Osteoblast (primary cell): ENCODE measurements around the gene TPRG1. TPM values are rescaled to one million over a fixed set of nuclear protein-coding genes. Genes with fewer than 3 reads are reported as not detected.

Source experiments
- DNase-seq: peaks from one replicate; pipeline ENCODE4 v3.0.0; 2011; ENCODE audit warnings: low spot score, mixed read lengths; ENCODE audit not compliant: insufficient read length; ENCODE audit errors: missing footprints
- H2AFZ ChIP-seq: 2 replicates; pipeline ENCODE4 v1.6.0; 2011; ENCODE audit warnings: mild to moderate bottlenecking, low read length
- H3K27ac ChIP-seq: 2 replicates; pipeline ENCODE4 v1.5.1; 2011; ENCODE audit warnings: mild to moderate bottlenecking, low read depth, low read length, moderate library complexity
- H3K27me3 ChIP-seq: 2 replicates; pipeline ENCODE4 v1.6.0; 2012; ENCODE audit warnings: mild to moderate bottlenecking, control low read depth, inconsistent platforms, low read length, moderate library complexity; ENCODE audit not compliant: insufficient read depth
- H3K36me3 ChIP-seq: 2 replicates; pipeline ENCODE4 v1.5.1; 2011; ENCODE audit warnings: mild to moderate bottlenecking, low read length, control low read depth, moderate library complexity; ENCODE audit not compliant: insufficient read depth
- H3K4me1 ChIP-seq: 2 replicates; pipeline ENCODE4 v1.5.1; 2011; ENCODE audit warnings: mild to moderate bottlenecking, low read length, control low read depth, moderate library complexity; ENCODE audit not compliant: insufficient read depth
- H3K4me2 ChIP-seq: 2 replicates; pipeline ENCODE4 v1.6.0; 2011; ENCODE audit warnings: mild to moderate bottlenecking, low read length; ENCODE audit not compliant: insufficient read depth
- H3K4me3 ChIP-seq: fragments of 200-600 bp; sonication (generic); 3 replicates; pipeline ENCODE4 v1.5.1; 2012; ENCODE audit warnings: mild to moderate bottlenecking, low read length, inconsistent platforms; ENCODE audit not compliant: insufficient read depth
- H3K79me2 ChIP-seq: 2 replicates; pipeline ENCODE4 v1.6.0; 2012; ENCODE audit warnings: mild to moderate bottlenecking, low read length, control low read depth, inconsistent platforms; ENCODE audit not compliant: insufficient read depth
- H3K9me3 ChIP-seq: 2 replicates; pipeline ENCODE4 v1.5.1; 2011; ENCODE audit warnings: low read depth, low read length, control low read depth
- H4K20me1 ChIP-seq: 2 replicates; pipeline ENCODE4 v1.6.0; 2012; ENCODE audit warnings: mild to moderate bottlenecking, low read length, control low read depth; ENCODE audit not compliant: insufficient read depth
- total RNA-seq: library from RNA; depleted of rRNA; stranded (reverse); fragments of >200 nt; gene quantifications from 2 replicates; pipeline ENCODE4 v1.2.3, GENCODE V29; 2012
- TF ChIP-seq, protein P1 (sequence below): IDR thresholded peaks from 2 replicates; pipeline ENCODE4 v1.5.1; 2011; ENCODE audit warnings: mild to moderate bottlenecking, low read depth, low read length, moderate library complexity; ENCODE audit errors: extremely low read depth

The TPRG1 gene
- total RNA-seq, 1 donor: 6.5 TPM

GRCh38 chr3:189143771-189144170, 28.0 kb upstream of the TPRG1 start:
- Histone ChIP-seq H3K36me3 (no peaks in the 10 kb centered on the region), H3K4me3 (no peak overlapping the region)
- no peak for DNase-seq

GRCh38 chr3:189144645-189145044, 27.1 kb upstream of the TPRG1 start:
- TF ChIP-seq, protein P1, sequence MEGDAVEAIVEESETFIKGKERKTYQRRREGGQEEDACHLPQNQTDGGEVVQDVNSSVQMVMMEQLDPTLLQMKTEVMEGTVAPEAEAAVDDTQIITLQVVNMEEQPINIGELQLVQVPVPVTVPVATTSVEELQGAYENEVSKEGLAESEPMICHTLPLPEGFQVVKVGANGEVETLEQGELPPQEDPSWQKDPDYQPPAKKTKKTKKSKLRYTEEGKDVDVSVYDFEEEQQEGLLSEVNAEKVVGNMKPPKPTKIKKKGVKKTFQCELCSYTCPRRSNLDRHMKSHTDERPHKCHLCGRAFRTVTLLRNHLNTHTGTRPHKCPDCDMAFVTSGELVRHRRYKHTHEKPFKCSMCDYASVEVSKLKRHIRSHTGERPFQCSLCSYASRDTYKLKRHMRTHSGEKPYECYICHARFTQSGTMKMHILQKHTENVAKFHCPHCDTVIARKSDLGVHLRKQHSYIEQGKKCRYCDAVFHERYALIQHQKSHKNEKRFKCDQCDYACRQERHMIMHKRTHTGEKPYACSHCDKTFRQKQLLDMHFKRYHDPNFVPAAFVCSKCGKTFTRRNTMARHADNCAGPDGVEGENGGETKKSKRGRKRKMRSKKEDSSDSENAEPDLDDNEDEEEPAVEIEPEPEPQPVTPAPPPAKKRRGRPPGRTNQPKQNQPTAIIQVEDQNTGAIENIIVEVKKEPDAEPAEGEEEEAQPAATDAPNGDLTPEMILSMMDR: peak; percentile 19
- Histone ChIP-seq H3K4me1 (peaks cover 3% of the 10 kb centered on the region), H3K36me3 (no peaks in the 10 kb centered on the region), H4K20me1 (no peaks in the 10 kb centered on the region), H2AFZ (no peak overlapping the region), H3K9me3 (no peaks in the 10 kb centered on the region), H3K79me2 (no peaks in the 10 kb centered on the region), H3K4me2 (no peak overlapping the region), H3K27me3 (peaks cover 8% of the 10 kb centered on the region), H3K27ac (no peak overlapping the region), H3K4me3 (no peak overlapping the region)
- DNase-seq: no peak

More at GRCh38 chr3:189143771-189144170, 28.0 kb upstream of the TPRG1 start:
- Histone ChIP-seq H3K27ac (no peak overlapping the region), H3K27me3 (peaks cover 12% of the 10 kb centered on the region), H2AFZ (no peak overlapping the region), H3K4me1 (peaks cover 3% of the 10 kb centered on the region), H3K9me3 (no peaks in the 10 kb centered on the region), H4K20me1 (no peaks in the 10 kb centered on the region), H3K79me2 (no peaks in the 10 kb centered on the region), H3K4me2 (no peak overlapping the region)
- TF ChIP-seq, protein P1: no peak

DNA sequence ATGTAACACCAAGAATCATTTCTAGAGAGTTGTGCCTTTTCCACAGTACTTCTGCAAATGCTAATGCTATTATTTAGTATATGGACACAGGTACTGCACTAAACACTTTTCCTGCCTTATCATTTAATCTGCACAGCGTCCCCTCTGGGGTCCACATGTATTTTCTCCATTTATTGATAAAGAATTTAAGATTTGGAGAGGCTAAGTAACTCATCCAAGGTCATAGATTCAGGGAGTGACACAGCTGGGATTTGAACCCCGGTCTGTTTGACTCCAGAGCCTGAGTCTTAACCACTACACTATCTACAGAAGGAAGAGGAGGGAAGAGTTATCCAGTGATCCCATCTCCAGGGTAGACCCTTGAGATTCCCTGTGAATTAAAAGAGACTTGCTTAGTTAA, 24.9 kb upstream of the TPRG1 start:
- DNase-seq: no peak

GRCh38 chr3:189148081-189148507, 23.7 kb upstream of the TPRG1 start:
- H3K4me3 ChIP-seq: no peak overlapping the region
- TF ChIP-seq, protein P1: peak; percentile 85
- no peaks in the 10 kb centered on the region for H3K36me3 ChIP-seq
- H3K4me1 ChIP-seq: peaks cover 3% of the 10 kb centered on the region
- no peak overlapping the region for H3K4me2 ChIP-seq
- H3K79me2 ChIP-seq: no peaks in the 10 kb centered on the region
- no peak overlapping the region for H3K27ac ChIP-seq
- no peaks in the 10 kb centered on the region for H3K9me3 ChIP-seq
- no peak overlapping the region for H2AFZ ChIP-seq
- peak; percentile 81 for DNase-seq
- H3K27me3 ChIP-seq: peaks cover 8% of the 10 kb centered on the region
- no peaks in the 10 kb centered on the region for H4K20me1 ChIP-seq

More for the DNA sequence above, 24.9 kb upstream of the TPRG1 start:
- Histone ChIP-seq H3K4me1 (peaks cover 3% of the 10 kb centered on the region), H3K27ac (no peak overlapping the region), H3K79me2 (no peaks in the 10 kb centered on the region), H3K36me3 (no peaks in the 10 kb centered on the region), H3K9me3 (no peaks in the 10 kb centered on the region), H3K4me3 (no peak overlapping the region), H3K4me2 (no peak overlapping the region), H4K20me1 (no peaks in the 10 kb centered on the region), H3K27me3 (peaks cover 8% of the 10 kb centered on the region), H2AFZ (no peak overlapping the region)
- TF ChIP-seq, protein P1: no peak
